Suppressor macrophage treated with lipopolysaccharide for 4 hours (primary cell): Measurements from ENCODE around the gene ALOX5AP.
A peak's percentile ranks its signal among the peaks of the same experiment; 100 is the strongest.

ENCODE experiments used
- DNase-seq: peaks from one replicate; pipeline ENCODE4 v3.0.0-alpha.2; 2020

ALOX5AP gene

DNA sequence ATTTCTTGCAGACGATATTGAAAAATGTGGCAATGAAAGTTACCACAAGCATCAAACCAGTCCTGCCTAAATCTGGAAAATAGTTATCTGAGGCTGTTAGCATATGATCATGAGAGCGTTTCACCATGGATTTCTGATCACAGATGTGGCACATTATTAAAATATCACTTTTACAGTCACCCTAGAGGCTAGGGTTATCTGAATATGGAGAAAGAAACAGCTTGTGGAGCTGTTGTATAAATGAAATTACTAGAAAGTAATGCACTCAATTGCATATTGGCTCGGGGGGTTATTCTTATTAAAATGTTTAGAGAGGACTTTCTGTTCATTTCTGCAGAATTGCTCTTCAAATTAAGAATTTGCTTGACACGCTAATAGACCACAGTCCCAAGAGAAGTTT lies 35.6 kb downstream of the ALOX5AP start:
- DNase-seq, result no peak

DNA sequence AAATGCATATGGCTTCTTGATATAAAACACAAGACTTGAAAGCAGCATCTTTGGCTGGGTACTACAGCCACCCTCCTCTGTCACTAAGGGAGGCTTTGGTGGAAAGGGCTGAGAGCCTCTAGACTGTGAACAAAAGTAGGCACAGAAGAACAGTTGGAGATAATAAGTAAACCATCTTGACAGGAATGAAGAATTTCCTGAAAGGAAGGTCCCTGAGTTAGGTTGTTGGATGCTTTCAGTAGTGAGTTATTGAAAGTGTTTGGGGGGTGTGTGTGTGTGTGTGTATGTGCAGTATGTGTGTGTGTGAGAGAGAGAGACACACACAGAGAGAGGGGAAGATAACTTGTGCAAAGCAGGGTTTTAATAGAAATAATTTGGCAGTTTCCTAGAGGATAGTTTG lies 38.2 kb downstream of the ALOX5AP start:
- no peak for DNase-seq

DNA sequence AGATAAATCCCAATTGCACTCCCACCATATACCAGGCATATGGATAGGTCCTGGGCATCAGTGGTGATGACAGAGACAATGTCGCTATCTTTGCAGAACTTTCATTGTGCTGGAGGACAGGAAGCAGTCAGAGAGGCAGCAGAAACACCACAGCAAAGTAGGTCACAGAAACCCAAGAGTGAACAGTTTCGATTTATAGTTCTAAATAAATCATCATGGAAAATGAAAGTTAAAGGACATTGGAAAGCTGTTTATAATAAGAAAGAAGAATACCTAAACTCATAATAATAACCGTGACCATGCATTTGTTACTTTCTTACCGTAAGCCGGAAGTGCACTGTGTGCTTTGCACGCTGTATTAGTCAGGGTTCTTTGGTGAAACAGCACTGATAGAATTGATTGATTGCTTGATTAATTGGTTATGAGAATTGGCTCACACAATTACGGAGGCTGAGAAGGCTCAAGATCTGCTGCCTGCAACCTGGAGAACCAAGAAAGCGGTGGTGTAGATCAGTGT lies 38.9 kb downstream of the ALOX5AP start:
- DNase-seq, result no peak

DNA sequence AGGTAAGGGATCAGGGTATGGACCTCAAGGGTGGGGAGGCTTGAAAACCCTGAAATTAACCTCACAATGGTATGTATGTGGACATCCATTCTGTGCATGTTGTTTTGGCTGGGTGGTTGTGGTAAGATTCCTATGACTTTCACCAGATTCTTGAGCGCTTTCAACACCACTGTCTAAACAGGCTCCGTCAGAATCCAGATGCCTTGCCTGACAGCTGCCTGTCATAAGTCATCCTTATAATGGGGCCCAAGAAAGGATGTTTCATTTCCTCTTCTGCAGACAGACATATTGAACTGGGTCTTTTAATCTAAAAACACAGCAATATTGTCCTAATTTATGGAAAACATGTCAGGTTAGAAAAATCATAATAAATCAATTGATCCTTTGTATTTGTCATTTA lies 41.3 kb downstream of the ALOX5AP start:
- peak; percentile 41 for DNase-seq

DNA sequence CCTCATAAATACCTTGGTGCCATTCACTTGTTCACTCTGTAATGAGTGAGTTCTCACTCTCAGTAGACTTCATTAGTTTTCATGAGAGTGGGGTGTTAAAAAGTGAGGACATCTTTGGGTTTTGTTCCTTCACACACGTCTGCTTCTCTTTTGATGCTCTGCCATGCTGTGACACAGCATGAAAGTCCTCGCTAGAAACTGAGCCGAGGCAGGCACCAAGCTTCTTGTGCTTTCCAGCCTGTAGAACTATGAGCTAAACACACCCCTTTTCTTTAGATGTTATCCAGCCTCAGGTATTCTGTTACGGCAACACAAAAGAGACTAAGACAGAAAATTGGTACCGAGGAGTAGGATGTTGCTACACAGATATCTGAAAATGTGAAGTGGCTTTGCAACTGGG lies 43.7 kb downstream of the ALOX5AP start:
- no peak for DNase-seq

DNA sequence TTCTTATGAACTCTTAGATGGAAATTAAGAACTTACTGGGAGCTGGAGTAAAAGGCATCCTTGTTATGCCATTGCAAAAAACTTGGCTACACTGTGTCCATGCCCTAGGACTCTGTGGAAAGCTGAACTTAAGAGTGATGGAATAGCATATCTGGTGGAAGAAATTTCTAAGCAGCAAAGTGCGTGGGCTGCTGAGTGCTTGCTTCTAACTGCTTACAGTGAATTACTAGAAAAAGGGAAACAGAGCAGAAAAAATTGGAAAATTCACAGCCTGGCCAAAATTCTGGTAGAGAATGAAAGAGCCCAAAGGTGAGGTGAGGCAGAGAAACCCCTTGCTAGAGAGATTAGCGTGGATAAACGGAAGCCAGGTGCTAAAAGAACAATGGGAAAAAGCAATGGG lies 44.3 kb downstream of the ALOX5AP start:
- no peak for DNase-seq

DNA sequence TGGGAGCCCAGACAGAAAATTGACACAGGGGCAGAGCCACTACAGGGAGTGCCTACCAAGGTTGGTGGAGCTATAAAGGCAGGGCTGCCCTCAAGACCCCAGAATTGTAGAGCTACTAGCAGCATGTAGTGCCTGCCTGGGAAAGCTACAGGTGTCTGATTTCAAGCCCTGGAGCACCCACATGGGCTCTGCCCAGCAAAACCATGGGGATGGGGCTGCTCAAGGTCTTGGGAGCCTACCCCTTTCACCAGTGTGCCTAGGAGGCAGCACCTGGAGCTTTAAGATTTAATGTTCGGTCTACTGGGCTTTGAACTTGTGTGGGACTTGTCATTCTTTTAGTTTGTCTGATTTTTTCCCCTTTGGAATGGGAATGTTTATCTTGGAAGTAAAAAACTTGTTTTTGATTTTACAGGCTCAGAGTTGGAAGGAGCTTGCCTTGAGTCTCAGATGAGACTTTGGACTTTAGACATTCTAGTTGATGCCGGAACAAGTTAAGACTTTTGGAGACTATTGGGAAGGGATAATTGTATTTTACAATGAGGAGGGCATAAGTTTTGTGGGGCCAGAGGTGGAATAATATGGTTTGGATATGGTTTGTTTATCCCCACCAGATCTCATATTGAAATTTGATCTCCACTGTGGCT lies 45.1 kb downstream of the ALOX5AP start:
- no peak for DNase-seq

DNA sequence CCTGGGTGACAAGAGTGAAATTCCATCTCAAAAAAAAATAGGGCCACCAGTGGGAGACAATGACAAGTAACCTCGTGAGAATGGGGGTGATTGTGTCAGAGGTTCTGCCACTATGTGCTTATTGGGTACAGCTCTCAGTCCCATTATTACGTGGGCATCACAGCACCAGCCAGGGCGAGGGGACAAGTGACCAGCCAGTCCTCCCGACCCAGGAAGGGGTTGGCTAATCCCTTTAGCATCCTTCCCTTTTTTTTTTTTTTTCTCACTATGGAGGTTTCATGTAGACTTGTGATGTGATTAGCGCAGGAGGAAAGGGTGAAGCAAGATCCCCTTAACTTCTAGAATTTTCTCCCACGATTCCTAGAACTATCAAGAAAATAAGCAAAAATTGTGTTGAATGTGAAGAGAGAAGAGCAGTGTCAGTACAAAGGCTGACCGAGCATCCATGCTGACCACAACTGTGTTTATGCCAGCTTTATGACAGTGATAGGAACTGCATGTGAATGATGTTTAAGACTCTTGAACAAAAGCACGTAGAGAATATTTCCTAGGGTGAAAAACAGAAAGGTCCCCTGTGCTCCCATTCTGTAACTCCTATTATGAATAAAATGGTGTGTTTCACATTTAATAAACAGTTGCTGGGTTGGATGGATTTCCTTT lies 50.0 kb downstream of the ALOX5AP start:
- peak; percentile 90 for DNase-seq

DNA sequence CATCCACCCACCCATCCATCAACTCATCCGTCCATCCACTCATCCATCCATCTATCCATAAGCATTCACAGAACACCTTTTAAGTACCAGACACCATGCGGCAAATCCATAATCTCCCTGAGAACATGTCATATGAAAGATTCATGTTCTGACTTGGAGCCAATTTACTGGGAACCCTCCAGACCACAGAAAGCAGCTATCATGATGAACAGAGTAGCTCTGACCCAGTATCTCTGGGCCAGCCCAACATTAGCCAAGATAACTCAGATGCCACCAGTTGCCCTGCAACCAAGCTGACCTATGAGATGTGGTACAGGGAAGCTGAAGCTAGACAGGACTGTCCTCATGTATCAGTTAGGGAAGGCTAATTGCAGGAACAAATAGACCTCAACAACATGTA lies 51.3 kb downstream of the ALOX5AP start:
- DNase-seq, result no peak

DNA sequence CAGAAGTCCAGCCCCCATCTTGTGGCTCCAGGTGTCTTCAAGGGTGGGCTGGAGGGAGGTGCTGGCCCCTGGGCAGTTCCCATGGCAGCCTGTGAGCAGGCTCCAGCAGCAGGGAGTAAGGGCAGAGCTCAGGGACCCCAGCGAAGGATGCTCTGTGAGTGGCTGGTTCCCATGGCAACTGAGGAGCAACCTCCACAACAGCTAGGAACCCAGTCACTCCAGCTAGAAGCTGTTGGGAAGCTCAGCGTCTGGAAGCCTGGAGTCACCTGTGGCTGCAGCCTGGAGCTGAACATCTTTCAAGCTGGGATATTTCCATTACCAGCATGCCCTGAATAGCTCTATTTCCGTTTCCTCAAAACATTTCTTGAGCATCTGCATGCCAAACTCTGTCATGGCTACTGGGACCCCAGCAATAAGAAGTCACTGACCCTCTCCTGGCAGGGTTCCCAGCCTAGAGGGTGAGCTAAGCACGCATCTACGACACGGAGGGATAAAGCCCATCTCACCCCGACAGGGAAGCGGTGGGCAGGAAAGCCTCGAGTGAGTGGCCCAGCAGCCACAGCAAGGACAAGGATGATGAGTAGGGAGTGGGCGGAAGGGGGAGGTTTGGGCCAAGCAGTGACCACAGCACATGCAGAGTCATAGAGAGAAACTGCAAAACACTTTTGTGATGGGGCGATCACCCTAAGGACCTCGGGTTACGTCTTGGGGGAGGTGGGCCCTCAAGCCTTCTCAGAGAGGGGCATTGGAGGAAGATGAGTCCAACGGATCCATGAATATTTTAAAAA lies 52.6 kb downstream of the ALOX5AP start:
- peak; percentile 64 for DNase-seq

DNA sequence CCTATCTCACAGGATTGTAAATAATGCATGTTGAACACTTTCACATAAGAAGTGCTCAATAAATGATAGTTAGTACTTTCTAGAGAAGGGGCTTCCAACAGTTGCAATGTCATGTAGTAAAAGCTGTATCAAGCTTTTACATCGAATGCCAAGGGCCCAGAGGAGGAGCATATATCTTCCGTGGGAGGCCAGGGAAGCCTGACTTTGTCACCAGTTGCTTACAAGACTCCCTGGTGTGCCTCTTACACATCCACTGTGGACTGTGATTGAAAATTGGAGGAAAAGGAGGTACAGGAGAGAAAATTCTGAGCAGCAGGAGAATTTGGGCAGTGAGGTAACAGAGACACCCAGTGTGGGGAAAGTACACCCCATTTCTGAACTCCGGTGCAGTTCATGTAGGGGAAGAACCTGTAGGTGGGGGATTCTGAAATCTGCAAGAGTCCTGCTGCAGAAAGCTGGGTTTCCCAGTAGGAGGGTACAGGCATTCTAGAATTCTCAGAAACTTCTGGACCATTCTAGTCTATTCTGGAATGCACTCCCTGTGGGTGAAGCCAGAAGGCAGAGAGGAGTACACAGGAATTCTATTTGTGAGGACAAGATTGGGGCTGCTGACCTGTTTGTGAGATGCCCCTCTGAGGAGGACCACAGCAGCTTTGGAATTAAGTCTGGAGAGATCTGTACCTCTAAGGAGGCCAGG lies 54.0 kb downstream of the ALOX5AP start:
- DNase-seq, result peak; percentile 23

DNA sequence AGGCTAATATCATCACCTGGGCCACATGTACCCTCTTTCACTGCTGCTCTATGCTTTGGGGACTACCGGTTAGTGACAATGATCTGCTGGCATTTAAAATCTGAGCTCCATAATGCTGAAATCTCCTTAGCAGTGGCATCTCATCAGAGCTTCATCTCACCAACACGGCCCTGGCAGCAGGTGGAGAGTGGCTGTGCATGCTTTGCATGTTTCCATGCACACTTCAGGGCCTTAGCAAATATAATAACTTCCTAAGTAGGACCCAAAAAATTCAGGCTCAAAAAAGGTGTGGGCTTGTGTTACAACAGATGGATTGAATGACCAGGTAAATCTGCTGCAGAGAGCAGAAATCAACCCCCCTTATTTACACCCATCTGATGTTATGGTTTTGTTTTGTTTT lies 55.2 kb downstream of the ALOX5AP start:
- DNase-seq, result no peak

DNA sequence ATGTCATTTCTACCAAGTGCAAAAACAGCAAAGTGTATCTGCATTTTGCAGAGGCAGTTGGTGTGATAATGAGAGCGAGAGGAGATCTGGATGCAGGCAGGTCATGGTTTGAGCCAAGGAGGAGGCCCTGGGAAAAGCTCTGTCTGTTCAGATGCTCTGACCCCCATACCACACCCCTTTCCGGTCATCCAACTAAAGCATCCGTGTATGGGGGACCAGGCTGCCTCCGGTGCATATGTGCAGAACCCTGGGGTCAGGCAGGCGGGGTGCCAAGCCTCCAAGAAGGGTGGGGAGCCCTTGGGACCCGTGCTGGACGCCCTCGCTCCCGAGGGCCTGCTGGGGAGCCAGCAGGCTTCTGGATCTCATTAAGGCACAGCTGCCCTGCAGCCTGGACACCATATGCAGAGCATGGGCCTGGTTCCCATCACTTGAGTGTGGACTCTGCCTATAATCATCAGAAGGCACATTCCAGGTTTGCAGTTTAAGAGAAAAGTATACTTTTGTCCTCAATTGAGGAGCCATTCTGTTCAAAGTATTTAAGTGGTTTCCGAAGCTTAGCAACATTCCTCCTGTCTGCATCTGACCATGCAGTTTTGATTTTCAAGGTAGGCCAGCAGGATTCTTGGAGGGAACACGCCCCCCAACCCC lies 56.1 kb downstream of the ALOX5AP start:
- DNase-seq, result no peak

DNA sequence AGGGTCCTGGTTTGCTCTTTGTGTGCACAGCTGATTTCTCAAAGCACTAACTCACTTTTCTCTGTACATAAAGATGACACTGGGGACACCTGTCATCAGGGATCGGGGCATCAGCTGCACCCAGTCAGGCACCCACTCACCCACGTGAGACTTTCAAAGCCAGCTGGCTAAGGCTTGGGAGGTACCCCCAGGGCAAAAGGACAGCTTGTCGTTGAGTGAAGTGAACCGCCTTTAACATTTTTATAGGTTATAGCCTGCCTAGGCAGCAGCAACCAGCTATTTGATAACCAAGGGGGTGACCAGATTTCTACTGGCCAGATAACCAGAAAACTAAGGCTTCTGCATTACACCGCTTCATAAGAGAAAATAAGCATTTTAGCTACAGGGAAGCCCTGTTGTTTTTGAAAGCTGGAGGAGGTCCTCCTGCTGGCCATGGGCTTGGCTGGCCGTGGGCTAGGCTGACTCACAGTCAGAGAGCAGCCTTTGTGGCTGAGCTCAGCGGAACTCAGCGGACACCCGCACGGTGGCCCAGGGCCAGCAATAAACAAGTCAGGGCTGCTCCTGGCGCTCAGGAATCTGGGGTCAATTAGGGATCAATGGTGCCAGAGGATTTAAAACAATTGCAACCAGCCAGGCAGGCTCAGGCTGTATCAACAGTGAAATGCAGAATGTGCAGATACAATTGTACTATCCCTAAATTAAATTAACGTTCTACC lies 57.1 kb downstream of the ALOX5AP start:
- peak; percentile 68 for DNase-seq

DNA sequence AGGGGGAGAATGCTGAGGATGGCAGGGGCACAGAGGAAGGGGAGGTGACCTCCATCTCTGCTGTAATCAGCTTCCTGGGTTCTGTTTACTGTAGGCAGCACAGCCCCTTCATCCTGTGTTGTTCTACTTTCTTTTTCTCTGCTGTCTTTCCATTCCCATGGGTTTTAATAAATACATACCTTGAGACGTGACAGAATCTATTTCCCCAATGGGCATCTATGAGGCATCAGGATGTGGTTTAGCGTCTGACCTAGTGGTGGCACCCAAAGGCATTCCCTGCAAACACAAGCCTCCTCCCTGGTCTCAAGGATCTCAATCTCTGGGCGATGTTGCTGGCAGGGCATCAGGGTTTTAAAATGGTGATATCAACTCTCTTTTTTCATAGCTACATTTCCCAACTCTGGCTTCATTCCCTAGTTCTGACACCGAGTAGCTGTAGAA lies 60.8 kb downstream of the ALOX5AP start:
- peak; percentile 39 for DNase-seq

DNA sequence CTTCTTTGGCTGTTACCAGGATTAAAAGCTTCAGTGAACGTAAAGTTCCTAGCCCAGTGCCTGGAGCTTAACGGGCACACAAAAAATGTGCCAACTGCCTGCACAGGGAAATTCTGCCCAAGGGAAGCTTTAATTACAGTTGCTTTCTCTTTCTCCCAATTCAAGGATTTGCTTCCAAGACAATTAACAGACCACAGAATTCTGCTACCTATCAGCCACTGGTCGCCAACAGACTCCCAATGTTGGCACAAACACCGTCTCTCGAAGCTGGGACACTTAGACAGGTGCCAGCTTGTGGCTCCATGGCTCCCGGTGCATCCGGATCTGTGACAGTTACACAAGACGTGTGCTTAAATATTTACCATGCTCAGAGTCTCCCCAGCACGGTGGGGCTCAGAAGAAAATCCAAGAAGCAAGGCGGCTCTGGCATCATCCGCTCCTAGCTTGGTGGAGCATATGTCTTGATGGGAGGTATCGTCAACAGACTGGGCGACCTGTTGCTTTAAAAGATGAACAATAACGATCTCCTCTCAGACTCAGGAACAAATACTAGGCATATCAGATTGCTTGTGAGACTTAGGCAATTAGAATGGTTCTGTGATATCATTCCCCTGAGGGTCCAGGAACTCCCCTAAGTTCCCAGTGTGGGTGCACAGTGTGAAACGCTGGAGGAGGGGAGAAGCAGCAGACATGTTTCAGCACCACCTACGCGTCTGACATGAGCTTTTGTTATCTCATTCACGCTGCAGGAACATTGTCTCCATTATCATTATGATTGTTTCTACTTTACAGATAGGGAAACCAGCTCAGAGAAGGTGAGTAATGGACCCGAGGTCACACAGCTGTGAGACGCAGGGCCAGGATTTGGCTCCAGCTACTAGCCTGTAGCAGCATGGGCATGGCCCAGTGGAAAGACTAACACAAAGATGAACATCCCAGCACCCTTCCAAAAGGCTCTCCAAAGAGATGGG lies 61.6 kb downstream of the ALOX5AP start:
- DNase-seq, result no peak

DNA sequence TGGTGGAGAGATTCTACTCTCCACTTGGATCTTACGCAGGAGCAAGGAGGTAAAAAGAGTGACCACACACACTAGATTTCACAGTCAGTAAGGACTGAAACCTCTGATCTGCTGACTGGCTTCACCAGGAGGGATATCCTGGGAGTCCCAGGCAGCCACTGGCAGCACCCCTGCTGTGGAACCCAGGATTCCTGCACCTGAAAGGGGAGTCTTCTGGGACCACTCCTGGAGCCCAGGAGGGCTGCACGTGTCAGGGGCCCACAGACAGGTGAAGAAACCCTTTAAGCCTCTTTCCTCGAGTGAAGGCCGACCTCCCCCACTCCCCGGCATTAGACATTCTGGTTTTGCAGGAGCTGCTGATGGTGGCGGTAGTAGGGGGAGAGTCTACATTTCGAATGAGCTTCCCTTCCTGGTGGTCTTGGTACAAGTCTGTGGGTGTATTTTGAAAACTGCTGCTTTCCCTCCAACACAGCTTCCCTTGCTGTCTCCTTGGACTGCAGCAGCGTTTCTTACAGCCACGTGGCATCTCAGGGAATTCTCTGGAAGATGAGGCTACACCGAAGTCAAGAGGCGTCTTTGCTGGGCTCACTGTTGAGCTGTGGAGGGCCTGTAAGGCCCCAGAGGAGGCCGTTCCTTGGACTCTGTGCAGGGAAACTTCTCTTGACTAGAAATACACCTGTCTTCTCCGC lies 62.6 kb downstream of the ALOX5AP start:
- DNase-seq, result no peak

DNA sequence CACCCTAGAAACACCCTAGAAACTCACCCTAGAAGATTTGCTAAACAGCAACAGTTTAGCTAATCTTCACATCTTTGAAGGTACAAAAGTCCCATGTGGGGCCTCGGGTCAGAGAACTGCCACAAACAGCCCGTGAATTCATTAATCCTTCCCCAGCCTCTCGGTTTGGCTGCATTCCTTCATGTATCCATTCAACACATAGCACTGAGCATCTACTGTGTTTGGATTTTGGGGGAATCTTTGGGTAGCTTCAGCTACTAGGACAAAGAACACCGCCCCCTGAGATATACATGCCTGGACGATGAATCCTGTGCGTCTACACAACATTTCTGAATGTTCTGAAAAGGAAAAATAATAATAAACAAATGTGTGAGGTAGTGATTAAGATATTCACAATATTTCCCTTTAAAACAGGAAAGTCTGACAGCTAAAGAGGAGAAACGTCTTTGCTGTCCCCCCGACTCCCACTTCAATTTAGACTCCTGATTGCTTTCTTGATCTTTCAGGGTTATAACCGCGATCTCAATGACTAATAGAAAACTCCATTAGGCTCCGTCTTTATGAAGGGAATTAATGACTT lies 63.5 kb downstream of the ALOX5AP start:
- no peak for DNase-seq

DNA sequence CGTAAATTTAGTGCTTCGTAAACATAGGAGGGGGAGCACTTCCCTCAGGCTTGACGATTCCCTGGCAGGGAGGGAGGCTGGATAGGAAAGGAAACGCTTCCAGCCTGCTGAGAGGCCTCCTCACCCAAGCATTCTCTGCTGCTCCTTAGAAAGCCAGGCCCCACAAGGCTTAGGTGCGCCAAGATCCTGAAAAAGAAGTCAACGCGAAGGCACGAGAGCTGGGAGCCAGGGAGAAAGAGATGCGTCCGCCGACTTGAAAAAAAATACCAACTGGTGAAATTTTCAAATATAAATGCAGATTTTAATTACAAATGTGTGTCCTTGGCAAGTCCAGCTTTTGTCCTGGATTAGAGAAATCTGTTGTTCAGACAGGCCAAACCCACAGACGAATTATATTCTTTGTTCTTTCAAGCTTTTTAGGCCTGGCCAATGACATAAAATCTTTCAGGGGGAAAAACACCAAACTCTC lies 64.0 kb downstream of the ALOX5AP start:
- no peak for DNase-seq

DNA sequence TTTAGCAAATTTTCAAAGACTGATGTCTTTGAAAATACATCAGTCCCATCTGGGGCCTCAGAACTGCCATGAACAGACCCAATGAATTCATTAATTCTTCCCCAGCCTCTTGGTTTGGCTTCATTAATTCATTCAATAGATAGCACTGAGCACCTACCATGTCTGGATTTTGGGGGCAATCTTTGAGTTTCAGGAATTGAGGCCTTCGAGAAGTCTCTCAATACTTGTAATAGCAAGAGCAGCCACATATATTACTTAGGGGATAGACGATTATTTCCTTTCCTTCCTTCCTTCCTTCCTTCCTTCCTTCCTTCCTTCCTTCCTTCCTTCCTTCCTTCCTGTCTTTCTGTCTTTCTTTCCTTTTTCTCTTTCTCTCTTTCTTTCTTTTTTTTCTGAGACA lies 64.8 kb downstream of the ALOX5AP start:
- no peak for DNase-seq
